ENCODE measurements around the gene DGKI.

DNA sequence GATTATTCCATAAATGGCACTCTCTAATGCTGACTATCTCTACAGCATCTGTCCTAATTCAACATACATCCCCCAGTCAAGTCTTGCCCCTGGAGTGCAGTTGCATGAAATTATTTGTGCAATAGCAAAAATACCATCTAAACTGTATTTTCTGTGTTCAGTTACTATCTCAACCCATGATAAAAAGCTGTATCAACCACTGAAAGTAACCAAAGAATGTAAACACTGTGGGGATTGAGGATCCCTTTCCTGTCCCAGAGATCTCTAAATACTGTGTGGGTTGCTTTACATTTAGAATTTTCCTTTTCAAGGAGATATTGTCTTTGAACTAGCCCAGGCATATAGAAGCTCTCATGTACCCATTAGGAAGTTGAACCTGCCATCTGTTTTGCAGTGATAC is 23.9 kb upstream of the DGKI start:
- TF ChIP-seq, protein P1, sequence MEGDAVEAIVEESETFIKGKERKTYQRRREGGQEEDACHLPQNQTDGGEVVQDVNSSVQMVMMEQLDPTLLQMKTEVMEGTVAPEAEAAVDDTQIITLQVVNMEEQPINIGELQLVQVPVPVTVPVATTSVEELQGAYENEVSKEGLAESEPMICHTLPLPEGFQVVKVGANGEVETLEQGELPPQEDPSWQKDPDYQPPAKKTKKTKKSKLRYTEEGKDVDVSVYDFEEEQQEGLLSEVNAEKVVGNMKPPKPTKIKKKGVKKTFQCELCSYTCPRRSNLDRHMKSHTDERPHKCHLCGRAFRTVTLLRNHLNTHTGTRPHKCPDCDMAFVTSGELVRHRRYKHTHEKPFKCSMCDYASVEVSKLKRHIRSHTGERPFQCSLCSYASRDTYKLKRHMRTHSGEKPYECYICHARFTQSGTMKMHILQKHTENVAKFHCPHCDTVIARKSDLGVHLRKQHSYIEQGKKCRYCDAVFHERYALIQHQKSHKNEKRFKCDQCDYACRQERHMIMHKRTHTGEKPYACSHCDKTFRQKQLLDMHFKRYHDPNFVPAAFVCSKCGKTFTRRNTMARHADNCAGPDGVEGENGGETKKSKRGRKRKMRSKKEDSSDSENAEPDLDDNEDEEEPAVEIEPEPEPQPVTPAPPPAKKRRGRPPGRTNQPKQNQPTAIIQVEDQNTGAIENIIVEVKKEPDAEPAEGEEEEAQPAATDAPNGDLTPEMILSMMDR (IDR thresholded peaks at IDR 0.05): no peak
- no peak for TF ChIP-seq EZH2phosphoT487 (IDR thresholded peaks at IDR 0.05)

All from neural progenitor cell (in vitro differentiated cells).